HG03103 (cell line): ENCODE results near the gene HRNR.
A peak's percentile ranks its signal among the peaks of the same experiment; 100 is the strongest.

Experiments
- ATAC-seq: cut with Tn5 transposase; IDR thresholded peaks from one replicate; pipeline ENCODE4 v1.9.1; 2021; ENCODE audit warnings: low read depth; ENCODE audit not compliant: unreplicated experiment

Gene HRNR

DNA sequence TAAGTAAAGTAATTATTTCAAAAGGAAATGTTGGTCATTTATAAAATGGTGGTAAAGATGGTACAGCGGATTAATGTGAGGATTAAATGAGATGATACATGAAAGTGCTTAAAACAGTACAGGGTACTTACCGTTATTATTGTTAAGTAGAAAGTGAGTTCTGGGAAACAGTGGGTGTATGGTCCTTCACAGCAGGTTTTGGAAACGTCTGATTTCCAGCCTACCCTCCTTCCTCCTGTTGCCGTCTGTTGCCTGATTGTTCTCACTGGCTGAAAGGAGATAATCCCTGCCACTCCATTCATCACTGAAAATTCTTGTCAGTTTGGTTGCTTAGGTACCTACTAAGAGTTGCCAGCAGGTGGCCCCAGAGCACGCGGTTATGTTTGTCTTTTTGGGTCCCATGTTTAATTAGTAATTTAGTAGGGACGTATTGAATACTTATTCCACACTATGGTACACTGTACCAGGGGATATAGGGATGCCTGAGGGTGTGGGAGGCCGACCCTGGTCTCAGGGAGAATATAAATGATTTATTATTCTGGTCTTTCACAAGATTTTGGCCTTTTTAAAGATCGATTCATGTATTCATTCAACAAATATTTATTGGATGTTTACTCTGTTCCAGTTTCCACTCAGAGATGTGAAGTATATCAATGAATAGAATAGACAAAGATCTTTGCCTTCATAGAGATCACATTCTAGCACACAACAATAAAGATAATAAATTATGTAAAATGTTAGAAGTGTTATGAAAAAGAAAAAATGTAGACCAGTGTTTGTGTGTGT is 34.1 kb downstream of the HRNR start:
- ATAC-seq, result peak; percentile 52

DNA sequence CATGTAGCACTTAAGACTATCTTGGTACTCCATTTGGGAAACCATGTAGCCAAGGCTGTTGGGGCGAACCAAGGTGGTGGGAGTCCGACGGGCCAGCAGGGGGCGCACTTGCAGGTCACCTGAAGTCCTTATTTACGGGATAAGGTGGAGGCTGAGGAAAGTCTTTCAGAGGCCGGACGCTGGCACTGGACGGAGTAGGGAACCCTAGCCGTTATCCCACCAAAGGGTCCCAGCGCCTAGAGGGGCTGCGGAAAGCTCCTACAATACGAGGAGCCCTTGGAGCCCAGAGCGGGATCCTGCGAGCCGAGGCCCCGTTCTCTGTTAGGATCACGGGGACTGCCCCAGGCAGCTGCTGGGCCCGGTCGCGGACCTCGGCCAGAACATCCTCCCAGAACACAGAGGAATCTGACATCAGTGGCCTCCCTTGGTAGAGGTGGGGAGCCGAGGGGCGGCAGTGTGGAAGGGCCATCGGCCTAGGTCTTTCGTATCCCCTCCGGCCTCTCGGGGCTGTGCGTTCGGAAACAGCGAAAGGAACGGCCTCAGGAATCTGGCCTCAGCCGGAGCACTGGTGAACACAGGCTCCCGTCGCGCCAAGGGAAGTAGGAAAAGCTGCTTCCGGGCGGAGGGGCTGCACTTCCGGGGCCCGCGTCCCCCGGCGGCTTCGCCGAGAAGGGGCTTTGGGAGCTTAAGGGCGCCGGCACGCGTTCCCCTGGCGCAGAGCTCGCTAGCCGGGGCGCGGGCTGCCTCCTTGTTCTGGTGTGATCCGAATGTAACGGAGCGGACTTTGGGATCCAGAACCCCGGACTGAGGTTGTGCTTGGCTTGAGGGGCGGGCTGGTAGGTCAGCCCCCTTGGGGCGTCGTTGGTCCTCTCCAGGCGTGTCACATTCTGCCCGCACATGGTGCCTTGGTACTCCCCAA is 35.1 kb downstream of the HRNR start:
- ATAC-seq, result no peak

DNA sequence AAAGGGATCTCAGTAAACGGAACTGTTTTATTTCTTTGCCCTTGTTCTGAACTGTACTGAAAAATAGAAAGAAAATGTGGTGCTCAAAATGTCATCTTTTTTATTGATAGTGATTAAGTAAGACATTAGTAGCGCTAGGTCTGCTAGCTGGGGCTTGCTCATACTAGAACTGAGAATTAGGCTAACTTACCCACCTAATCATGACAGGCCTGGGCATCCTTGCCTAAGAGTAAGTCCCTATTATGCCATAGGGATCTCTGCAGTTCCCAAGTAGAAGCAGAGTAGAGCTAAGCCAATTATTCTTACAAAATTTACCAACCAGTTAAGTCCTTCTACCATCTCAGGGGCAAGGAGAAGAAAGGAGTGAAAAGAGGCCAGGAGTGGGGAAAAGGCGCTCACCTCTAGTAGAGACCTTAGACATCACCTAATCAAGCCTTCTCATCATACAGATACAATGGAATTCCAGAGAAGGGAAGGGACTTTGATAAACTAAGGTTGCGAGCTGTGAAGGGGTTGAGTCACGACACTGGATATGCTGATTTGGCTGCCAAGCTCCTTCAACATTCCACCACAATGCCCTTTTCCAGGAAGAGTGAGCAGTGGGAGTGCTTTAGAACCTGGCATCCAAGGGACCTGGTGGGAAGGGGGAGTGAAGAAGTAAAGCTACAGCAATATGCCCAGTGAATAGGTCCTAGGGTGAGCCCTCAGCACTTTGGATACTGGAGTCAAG is 37.3 kb downstream of the HRNR start:
- ATAC-seq, result no peak

- no peak for ATAC-seq
These were observed 38.2 kb downstream of the HRNR start for GRCh38 chr1:152185544-152186391.

DNA sequence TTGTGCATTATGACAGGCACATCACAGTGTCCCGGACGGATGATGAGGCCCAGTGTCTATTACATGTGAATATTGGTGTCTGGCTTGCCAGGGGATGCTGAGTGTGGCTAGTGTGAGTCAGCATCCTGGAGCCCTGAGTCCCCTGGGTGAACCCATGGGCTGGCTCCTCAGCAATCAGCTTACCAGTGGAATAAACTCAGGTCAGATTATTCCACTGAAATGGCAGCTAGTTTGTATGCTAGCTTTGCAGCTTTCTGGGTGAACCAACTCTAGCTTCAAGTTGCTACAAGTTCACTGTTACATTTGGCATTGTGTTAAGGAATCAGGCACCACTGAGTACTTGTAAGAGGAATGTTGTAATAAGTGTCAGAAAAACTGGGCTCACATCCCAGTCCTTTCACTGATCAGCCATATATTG is 41.0 kb downstream of the HRNR start:
- no peak for ATAC-seq

GRCh38 chr1:152182431-152182830 is 41.6 kb downstream of the HRNR start:
- no peak for ATAC-seq

DNA sequence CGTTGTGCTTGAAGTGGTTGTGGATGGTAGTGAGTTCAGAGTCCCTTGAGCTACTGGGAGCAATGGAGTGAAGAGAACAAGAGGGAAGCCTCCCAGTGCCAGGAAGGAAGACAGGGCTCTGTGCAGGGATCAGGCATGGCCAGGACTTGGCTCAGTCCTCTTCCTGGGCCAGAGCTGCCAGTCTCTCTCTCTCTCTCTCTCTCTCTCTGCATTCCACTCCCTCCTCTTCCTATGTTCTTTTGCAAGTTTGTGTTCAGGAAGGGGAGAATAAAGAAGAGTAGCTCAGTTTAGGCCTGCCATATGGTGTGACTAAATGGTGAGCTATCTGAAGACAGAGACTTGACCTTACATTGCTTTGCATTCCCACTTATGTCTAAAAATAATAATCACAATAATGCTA is 44.4 kb downstream of the HRNR start:
- ATAC-seq, result no peak

DNA sequence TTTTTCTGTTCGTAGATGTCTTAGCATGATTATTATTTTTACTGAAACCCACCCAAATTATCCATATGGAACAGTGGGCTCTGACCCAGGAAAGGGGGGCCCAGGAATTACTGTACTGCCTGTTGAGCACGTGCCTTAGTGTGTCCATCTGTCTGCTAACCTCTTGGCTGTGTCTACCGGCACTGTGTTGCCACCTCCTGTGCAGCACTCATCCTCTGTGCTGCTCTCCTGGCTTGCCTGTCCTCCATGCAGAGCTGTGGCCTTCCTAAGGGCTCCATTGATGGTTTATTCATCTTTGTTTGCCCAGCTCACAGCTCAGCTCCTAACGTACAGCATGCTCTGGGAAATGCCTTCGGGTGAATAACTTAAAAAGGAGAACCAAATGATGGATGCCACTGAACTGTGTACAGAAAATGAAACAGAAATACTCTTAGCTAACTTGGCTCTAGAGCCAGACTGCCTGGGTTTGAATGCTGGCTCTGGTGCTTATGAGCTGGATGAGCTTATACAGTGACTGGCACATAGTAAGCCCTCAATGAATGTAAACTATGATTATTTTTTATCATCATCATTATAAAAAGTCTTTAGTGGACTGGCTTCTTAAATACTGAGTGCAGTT is 53.6 kb downstream of the HRNR start:
- no peak for ATAC-seq

DNA sequence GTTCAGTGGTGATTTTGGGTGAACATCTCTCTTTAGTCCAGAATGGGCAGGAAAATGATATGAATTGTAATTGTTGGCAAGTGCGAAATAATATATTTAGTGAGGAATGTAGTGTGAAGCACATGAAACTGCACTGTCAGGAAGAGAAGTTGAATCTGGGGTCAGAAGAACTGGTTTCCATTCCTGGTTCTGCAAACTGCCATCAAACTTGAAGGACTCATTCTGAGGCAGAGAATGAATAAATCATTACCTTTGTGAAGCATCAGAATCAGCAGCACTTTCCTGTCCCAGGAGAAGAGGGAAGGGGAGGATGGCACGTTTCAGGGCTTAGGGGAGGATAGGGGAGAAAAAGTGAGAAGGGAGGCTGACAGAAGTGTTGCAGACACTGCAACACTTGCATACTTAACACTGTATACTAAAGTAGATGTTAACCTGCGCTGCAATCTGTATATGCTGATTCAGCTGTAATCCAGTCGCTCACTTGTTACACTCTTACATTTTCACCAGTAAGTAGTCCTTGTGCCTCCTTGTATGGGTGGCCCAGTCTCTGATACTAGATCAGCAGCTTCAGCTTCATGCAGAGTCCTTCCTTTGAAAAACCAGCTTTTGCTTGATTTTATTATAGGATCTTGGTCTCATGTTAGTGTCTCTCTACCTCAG is 54.5 kb downstream of the HRNR start:
- no peak for ATAC-seq

GRCh38 chr1:152168535-152168868 is 55.5 kb downstream of the HRNR start:
- no peak for ATAC-seq

DNA sequence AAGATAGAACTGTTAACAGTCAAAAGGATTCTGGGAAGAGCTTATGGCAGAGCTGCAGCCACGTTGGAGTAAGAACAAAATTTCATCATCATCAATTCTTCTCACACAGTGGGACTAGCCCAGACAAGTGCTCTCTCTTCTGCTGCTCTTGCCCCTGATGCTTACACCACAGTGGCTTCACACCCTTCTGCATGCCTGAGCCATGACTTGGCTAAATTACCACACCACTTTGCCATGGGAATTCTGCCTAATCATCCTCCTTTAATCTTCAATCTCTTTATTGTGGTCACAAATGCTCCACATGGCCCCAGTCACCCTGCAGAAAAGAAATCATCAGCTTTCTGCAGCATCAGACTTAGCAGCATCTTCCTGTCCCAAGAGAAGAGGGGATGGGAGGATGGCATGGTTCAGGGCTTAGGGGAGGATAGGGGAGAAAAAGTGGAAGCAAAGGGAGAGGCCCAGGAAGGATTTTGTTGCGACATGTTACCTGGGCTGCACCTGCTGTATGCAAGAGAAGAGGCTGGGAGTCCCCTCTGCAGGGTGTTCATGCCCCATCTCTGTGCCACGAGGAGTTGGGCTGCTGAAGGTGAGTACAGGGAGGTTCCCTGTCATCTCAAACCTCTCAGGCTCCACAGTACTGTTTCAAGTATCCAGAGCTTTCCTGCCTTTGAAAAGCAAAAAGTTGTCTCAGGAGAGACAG is 56.0 kb downstream of the HRNR start:
- ATAC-seq, result no peak

GRCh38 chr1:152166966-152167365 is 57.0 kb downstream of the HRNR start:
- ATAC-seq, result no peak

DNA sequence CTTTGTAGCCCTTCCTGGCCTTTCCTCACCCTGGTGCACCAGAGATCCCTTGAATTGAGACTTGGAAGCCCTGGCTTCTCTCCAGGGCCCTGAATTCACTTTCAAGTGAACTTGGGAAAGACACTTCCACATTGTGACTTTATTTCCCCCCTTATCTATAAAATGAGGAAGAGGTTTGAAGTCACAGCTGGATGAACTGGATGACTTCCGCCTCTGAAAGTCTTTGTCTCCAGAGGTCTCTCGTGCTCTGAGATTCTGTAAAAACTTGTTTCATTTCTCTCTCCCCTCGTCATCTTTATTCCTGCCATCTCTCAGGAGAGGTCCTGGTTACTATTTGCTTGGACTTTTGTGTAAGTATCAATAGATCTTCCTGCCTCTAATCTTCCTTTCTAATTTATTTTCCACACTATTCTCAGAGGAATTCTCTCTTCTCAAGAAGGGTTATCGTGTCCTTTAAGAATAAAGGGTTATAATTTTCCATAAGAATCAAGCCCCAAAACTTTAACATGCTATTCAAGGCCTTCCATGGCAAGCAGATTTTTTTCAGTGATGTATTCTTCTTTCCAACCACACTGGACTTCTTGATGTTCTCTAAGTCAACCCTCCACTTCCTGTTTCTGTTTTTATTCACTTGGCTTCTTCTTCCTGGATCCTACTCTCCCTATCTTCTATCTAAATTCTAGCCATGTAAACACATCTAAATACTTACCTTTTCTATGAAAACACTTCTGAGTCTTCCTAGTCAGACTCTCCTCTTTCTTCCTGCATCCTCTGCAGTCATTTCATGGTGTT is 58.5 kb downstream of the HRNR start:
- ATAC-seq, result no peak

DNA sequence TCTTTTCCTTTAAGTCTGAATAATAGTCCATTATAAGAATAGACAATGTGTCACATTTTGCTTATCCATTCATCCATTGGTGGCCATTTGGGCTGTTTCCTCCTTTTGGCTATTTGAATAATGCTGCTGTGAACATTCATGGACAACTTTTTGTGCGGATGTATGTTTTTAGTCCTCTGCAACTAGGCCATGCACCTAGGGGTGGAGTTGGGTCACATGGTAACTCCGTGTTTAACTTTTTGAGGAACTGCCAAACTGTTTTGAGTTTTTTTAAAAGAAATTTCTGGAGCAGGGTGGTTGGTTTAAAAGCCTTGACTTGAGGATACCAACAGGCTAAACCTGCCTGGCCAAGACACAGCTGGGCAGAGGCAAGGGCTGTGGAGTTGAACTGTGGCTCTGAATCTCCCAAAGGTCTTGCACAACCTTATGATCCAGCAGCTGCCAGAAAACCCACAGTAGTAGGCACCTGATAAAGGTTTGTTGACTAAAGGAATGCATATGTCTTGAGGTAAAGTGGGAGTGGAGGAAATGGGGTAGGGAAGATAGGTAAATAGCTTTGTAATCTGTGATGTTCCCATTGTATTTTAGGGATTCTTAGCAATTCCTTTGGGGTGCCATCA is 59.4 kb downstream of the HRNR start:
- ATAC-seq, result no peak

DNA sequence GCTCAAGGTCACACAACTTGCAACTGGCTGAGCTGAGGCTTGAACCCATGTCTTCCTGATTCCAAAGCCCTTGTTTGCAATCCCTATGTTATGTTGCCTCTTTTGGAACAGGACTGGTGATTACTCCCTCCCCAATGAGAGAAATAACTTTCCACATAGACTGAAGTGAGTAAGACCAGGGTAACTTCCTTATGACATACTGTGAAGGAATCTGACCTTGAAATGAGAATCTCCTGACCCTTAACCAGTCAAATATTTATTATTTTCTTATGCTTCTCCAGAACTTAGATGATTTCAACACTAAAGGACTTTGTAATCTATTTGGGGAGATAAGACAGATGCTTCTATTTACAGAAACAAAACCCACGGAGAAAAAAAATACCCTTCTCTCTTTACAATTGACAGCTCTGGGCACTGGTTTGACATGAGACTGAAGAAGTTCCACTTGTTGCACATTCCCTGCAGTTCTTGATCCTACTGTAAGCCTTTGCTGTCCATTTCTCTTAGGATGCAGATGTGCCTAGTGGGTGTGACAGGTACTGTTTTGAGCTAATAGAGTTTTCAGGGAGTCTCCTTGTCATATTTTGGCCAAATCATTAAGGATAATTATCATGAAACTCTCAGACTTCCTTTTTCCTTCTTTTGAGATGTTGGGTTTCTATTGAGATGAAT is 61.1 kb downstream of the HRNR start:
- ATAC-seq, result no peak
